ENCODE measurements around the gene COL6A3. TPM values are rescaled to one million over a fixed set of nuclear protein-coding genes. Genes with fewer than 3 reads are reported as not detected.

Gene COL6A3
- total and polyA plus RNA-seq, 2 donors (not counting 1 experiment from before 2014, with no cell fraction given), result 0.01 to 0.10 TPM

DNA sequence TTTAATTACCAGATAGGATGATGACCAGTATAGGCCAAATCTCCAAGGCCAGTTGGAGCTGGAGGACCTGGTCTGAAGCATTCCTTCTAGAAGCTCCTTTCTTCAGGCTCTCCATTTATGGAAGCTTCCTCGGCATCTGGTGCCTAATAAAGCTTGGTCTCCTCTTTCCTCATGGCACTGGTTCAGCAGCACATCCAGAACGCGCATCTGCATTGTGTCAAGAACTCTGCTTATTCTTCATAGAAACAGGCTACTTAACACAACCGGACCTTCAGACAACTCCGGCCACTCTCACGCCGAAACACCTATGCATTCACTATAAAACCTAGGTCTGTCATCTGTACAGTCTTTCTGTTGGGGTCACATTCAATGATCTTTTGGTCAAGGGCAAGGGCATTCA, 99.8 kb downstream of the COL6A3 start:
- H3K27ac Mint-ChIP-seq, result no peak overlapping the region
- WGBS (ENCODE audit: insufficient coverage), result 91% methylated on average over 7 of the region's 7 CpGs
- Histone ChIP-seq H3K4me3 (ENCODE audit: control extremely low read depth in 1 of 5, extremely low read depth in 1 of 5, insufficient read depth in 1 of 5, low read depth in 2 of 5, low read length in 4 of 5) (no peak overlapping the region), H2AFZ (ENCODE audit: insufficient read depth, low read depth, low read length, poor library complexity, severe bottlenecking) (no peak overlapping the region), H3K27ac (ENCODE audit: low read length in 2 of 2) (no peak overlapping the region), H3K4me1 (ENCODE audit: control insufficient read depth in 2 of 2, insufficient read depth in 2 of 2, low read length in 2 of 2) (no peaks in the 10 kb centered on the region), H3K79me2 (ENCODE audit: control insufficient read depth, insufficient read depth, low read length) (no peaks in the 10 kb centered on the region), H3K9ac (ENCODE audit: low read length) (no peak overlapping the region), H3K27me3 (replicated peaks in 1 of 4; ENCODE audit: control extremely low read depth in 1 of 4, control insufficient read depth in 3 of 4, insufficient read depth in 4 of 4, low read length in 3 of 4) (peaks cover 0 to 2% (median 0%) of the 10 kb centered on the region in 4 experiments), H3K9me3 (ENCODE audit: control extremely low read depth in 1 of 3, control insufficient read depth in 2 of 3, insufficient read depth in 1 of 3, low read length in 2 of 3) (no peaks in the 10 kb centered on the region), H4K20me1 (ENCODE audit: control insufficient read depth, insufficient read depth, low read length, poor library complexity, severe bottlenecking) (no peaks in the 10 kb centered on the region), H3K36me3 (replicated peaks in 1 of 2; ENCODE audit: control extremely low read depth in 1 of 2, control insufficient read depth in 1 of 2, extremely low read depth in 1 of 2, insufficient read depth in 2 of 2, low read length in 1 of 2) (no peaks in the 10 kb centered on the region), H3K4me2 (replicated peaks; ENCODE audit: low read depth, low read length, poor library complexity, severe bottlenecking) (no peak overlapping the region)
- TF ChIP-seq, protein P1, sequence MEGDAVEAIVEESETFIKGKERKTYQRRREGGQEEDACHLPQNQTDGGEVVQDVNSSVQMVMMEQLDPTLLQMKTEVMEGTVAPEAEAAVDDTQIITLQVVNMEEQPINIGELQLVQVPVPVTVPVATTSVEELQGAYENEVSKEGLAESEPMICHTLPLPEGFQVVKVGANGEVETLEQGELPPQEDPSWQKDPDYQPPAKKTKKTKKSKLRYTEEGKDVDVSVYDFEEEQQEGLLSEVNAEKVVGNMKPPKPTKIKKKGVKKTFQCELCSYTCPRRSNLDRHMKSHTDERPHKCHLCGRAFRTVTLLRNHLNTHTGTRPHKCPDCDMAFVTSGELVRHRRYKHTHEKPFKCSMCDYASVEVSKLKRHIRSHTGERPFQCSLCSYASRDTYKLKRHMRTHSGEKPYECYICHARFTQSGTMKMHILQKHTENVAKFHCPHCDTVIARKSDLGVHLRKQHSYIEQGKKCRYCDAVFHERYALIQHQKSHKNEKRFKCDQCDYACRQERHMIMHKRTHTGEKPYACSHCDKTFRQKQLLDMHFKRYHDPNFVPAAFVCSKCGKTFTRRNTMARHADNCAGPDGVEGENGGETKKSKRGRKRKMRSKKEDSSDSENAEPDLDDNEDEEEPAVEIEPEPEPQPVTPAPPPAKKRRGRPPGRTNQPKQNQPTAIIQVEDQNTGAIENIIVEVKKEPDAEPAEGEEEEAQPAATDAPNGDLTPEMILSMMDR (IDR thresholded peaks at IDR 0.05), result no peak
- TF ChIP-seq EZH2 (IDR thresholded peaks at IDR 0.05; ENCODE audit: borderline replicate concordance, insufficient read depth, low read depth, low read length, poor library complexity, severe bottlenecking), result no peak
- ATAC-seq (ENCODE audit: low read depth), result no peak
- no peak overlapping the region for H3K4me3 Mint-ChIP-seq
- peaks cover 21% of the 10 kb centered on the region for H3K27me3 Mint-ChIP-seq
- intact Hi-C loops (cut with micrococcal nuclease), result no loop called here
- ChIA-PET POLR2A (no interaction called here), CTCF (no interaction called here)
- H3K9me3 Mint-ChIP-seq (ENCODE audit: insufficient read depth), result no peaks in the 10 kb centered on the region
- H3K4me1 Mint-ChIP-seq, result no peaks in the 10 kb centered on the region
- DNase-seq, result no peak

DNA sequence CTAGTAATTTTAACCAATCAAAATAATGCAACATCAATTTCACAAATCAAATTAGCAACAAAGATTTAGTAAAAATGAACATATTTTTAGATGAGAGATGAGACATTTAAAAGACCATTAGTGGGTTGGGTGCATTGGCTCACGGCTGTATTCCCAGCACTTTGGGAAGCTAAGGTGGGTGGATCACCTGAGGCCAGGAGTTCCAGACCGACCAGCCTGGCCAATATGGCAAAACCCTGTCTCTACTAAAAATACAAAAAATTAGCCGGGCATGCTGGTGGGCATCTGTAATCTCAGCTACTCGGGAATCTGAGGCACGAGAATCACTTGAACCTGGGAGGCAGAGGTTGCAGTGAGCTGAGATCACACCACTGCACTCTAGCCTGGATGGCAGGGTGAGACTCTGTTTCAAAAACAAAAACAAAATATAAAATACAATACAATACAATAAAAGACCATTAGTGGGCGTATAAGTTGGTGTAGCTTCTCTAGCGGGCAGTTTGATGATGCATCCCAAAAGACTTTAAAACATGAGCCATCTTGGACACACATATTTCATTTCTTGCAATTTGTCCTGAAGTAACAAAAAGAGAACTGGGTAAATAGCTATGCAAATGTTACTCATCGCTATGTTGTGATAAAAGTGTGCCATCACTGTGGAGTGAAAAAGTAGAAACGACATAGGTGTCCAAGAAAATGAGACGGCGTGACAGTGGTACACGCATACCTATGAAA, 101.8 kb downstream of the COL6A3 start:
- no peaks in the 10 kb centered on the region for H3K36me3 ChIP-seq (replicated peaks in 1 of 2; ENCODE audit: control extremely low read depth in 1 of 2, control insufficient read depth in 1 of 2, extremely low read depth in 1 of 2, insufficient read depth in 2 of 2, low read length in 1 of 2)
- H3K4me3 ChIP-seq (ENCODE audit: control extremely low read depth in 1 of 5, extremely low read depth in 1 of 5, insufficient read depth in 1 of 5, low read depth in 2 of 5, low read length in 4 of 5), result no peak overlapping the region
- H3K4me2 ChIP-seq (replicated peaks; ENCODE audit: low read depth, low read length, poor library complexity, severe bottlenecking), result no peak overlapping the region
- no peak for DNase-seq
- POLR2A ChIA-PET, result no interaction called here
- no peak for ATAC-seq (ENCODE audit: low read depth)
- peaks cover 0 to 4% (median 0%) of the 10 kb centered on the region in 4 experiments for H3K27me3 ChIP-seq (replicated peaks in 1 of 4; ENCODE audit: control extremely low read depth in 1 of 4, control insufficient read depth in 3 of 4, insufficient read depth in 4 of 4, low read length in 3 of 4)
- no peaks in the 10 kb centered on the region for H3K9me3 ChIP-seq (ENCODE audit: control extremely low read depth in 1 of 3, control insufficient read depth in 2 of 3, insufficient read depth in 1 of 3, low read length in 2 of 3)
- no peaks in the 10 kb centered on the region for H3K79me2 ChIP-seq (ENCODE audit: control insufficient read depth, insufficient read depth, low read length)
- no peak overlapping the region for H3K9ac ChIP-seq (ENCODE audit: low read length)
- no peak overlapping the region for H3K4me3 Mint-ChIP-seq
- H3K4me1 ChIP-seq (ENCODE audit: control insufficient read depth in 2 of 2, insufficient read depth in 2 of 2, low read length in 2 of 2), result no peaks in the 10 kb centered on the region
- H2AFZ ChIP-seq (ENCODE audit: insufficient read depth, low read depth, low read length, poor library complexity, severe bottlenecking), result no peak overlapping the region
- H3K27ac Mint-ChIP-seq, result no peak overlapping the region
- H3K27me3 Mint-ChIP-seq, result peaks cover 23% of the 10 kb centered on the region
- WGBS (ENCODE audit: insufficient coverage), result 92% methylated on average over 7 of the region's 12 CpGs
- no peaks in the 10 kb centered on the region for H4K20me1 ChIP-seq (ENCODE audit: control insufficient read depth, insufficient read depth, low read length, poor library complexity, severe bottlenecking)
- no peak for TF ChIP-seq EZH2 (IDR thresholded peaks at IDR 0.05; ENCODE audit: borderline replicate concordance, insufficient read depth, low read depth, low read length, poor library complexity, severe bottlenecking)
- no peaks in the 10 kb centered on the region for H3K4me1 Mint-ChIP-seq
- no peaks in the 10 kb centered on the region for H3K9me3 Mint-ChIP-seq (ENCODE audit: insufficient read depth)
- intact Hi-C loops (cut with micrococcal nuclease), result no loop called here
- CTCF ChIA-PET, result no interaction called here
- no peak overlapping the region for H3K27ac ChIP-seq (ENCODE audit: low read length in 2 of 2)
